Measurements from ENCODE around the gene CCDC183. TPM values are rescaled to one million over a fixed set of nuclear protein-coding genes. Genes with fewer than 3 reads are reported as not detected.

CCDC183 gene
- total and polyA plus RNA-seq, 2 of the 4 experiments (the other 2 are of a cell fraction): under 0.01 to 0.29 TPM

DNA sequence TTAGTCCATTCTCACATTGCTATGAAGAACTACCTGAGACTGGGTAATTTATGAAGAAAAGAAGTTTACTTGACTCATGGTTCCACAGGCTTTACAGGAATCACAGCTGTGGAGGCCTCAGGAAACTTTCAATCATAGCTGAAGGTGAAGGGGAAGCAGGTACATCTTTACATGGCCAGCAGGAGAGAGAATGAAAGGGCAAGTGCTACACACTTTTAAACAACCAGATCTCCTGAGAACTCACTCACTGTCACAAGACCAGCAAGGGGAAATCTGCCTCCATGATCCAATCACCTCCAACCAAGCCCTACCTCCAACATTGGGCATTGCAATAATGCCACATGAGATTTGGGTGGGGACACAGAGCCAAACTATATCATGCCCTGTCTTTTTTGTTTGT lies 44.3 kb upstream of the CCDC183 start:
- no peak overlapping the region for H2BK5ac ChIP-seq (ENCODE audit: low read depth, low read length, poor library complexity, severe bottlenecking)
- no peak overlapping the region for H2BK20ac ChIP-seq (ENCODE audit: low read depth, low read length)
- dilution Hi-C loops (cut with HindIII; ENCODE audit: low sequenced_read_pairs, unreplicated experiment) (no loop called here), intact Hi-C loops (cut with micrococcal nuclease) (no loop called here), in situ Hi-C loops (cut with MboI; ENCODE audit: low sequenced_read_pairs) (no loop called here)
- no peak overlapping the region for H2AK9ac ChIP-seq (replicated peaks; ENCODE audit: low read depth, low read length, poor library complexity)
- no peak overlapping the region for H2BK15ac ChIP-seq (ENCODE audit: low read depth, low read length)
- ChIA-PET POLR2A (ENCODE audit: unreplicated experiment) (no interaction called here), CTCF (no interaction called here)
- peaks cover 16% of the 10 kb centered on the region for H3K9me3 ChIP-seq (ENCODE audit: control insufficient read depth, insufficient read depth, low read length)
- H3K9ac ChIP-seq (ENCODE audit: low read depth, low read length): no peak overlapping the region
- no peak overlapping the region for H3K56ac ChIP-seq (ENCODE audit: extremely low read depth, insufficient read depth, low read length)
- peaks cover 11% of the 10 kb centered on the region for H3K27me3 ChIP-seq (ENCODE audit: control insufficient read depth, insufficient read depth, low read length)
- no peak overlapping the region for H4K91ac ChIP-seq (ENCODE audit: insufficient read depth, low read depth, low read length)
- DNase-seq: no peak
- H2AK5ac ChIP-seq (ENCODE audit: low read depth, low read length): no peak overlapping the region
- H3K14ac ChIP-seq (replicated peaks; ENCODE audit: low read depth, low read length): no peak overlapping the region
- H3K4me2 ChIP-seq (ENCODE audit: low read depth, low read length): no peak overlapping the region
- no peak overlapping the region for H3K23ac ChIP-seq (ENCODE audit: low read depth, low read length)
- no peak overlapping the region for H2AFZ ChIP-seq (replicated peaks; ENCODE audit: low read length, poor library complexity)
- H3K4ac ChIP-seq (ENCODE audit: low read depth, low read length): no peak overlapping the region
- no peak overlapping the region for H3K4me3 ChIP-seq (ENCODE audit: insufficient read depth, low read depth, low read length)
- H4K20me1 ChIP-seq (ENCODE audit: insufficient read depth, low read length): no peaks in the 10 kb centered on the region
- ATAC-seq (ENCODE audit: low read depth): no peak
- H4K8ac ChIP-seq (ENCODE audit: low read depth in 2 of 2, low read length in 2 of 2): no peak overlapping the region
- H4K5ac ChIP-seq (ENCODE audit: low read depth, low read length): no peak overlapping the region
- TF ChIP-seq, protein P1, sequence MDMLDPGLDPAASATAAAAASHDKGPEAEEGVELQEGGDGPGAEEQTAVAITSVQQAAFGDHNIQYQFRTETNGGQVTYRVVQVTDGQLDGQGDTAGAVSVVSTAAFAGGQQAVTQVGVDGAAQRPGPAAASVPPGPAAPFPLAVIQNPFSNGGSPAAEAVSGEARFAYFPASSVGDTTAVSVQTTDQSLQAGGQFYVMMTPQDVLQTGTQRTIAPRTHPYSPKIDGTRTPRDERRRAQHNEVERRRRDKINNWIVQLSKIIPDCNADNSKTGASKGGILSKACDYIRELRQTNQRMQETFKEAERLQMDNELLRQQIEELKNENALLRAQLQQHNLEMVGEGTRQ (IDR thresholded peaks at IDR 0.05; ENCODE audit: low read depth, low read length): no peak
- TF ChIP-seq POLR2A (IDR thresholded peaks at IDR 0.05; ENCODE audit: low read depth, low read length) (no peak), RFX5 (IDR thresholded peaks at IDR 0.05; ENCODE audit: low read depth, low read length) (no peak), MAFK (IDR thresholded peaks at IDR 0.05; ENCODE audit: low read depth, low read length) (no peak), SMC3 (IDR thresholded peaks at IDR 0.05; ENCODE audit: low read depth, low read length) (no peak), MAZ (IDR thresholded peaks at IDR 0.05; ENCODE audit: borderline replicate concordance, low read depth, low read length) (no peak), BHLHE40 (IDR thresholded peaks at IDR 0.05; ENCODE audit: low read depth, low read length) (no peak), NFE2L2 (IDR thresholded peaks at IDR 0.05; ENCODE audit: low read depth, low read length) (no peak), MXI1 (IDR thresholded peaks at IDR 0.05; ENCODE audit: borderline replicate concordance, low read depth, low read length) (no peak), ELK1 (IDR thresholded peaks at IDR 0.05; ENCODE audit: borderline replicate concordance, low read depth, low read length) (no peak)
- no peaks in the 10 kb centered on the region for H3K36me3 ChIP-seq (ENCODE audit: control insufficient read depth, insufficient read depth, low read length)
- no peaks in the 10 kb centered on the region for H3K79me1 ChIP-seq (ENCODE audit: low read depth in 1 of 2, low read length in 2 of 2)
- no peak overlapping the region for H2BK120ac ChIP-seq (ENCODE audit: low read depth, low read length)
- H3K4me1 ChIP-seq (ENCODE audit: control insufficient read depth, insufficient read depth, low read length): no peaks in the 10 kb centered on the region
- H3K18ac ChIP-seq (ENCODE audit: low read depth, low read length): no peak overlapping the region
- no TSS peak for BruUV-seq (replicated peaks)
- no peaks in the 10 kb centered on the region for H3K9me1 ChIP-seq (ENCODE audit: insufficient read depth, low read length)
- H3K27ac ChIP-seq (ENCODE audit: insufficient read depth, low read length): no peak overlapping the region
